K562 (cell line): ENCODE results near the gene RGL4. TPM values are rescaled to one million over a fixed set of nuclear protein-coding genes. Genes with fewer than 3 reads are reported as not detected.

Experiments
- ATAC-seq: fragments of 200-7000 bp; cut with Tn5 transposase; 3 replicates; pipeline ENCODE4 v1.9.1; 2020; ENCODE audit warnings: moderate library complexity
- BruUV-seq: library from RNA; stranded (reverse); fragments of 400-500 nt; replicated peaks from 2 replicates; lab custom pipeline; 2021; lab: Mats Ljungman, UMichigan
- CTCF ChIA-PET: fragments of 300-600 bp; formaldehyde crosslinking; extraction: SDS; loops from one replicate; lab custom pipeline; 2021; ENCODE audit warnings: low intra/inter-chr PET ratio; lab: Yijun Ruan, JAX
- POLR2A ChIA-PET: fragments of 300-600, 350-650 bp; sonication (Branson Sonifier 250); formaldehyde crosslinking; extraction: SDS; loops from one replicate; lab custom pipeline; 2021; ENCODE audit warnings: antibody characterized with exemption, inconsistent platforms; lab: Yijun Ruan, JAX
- DNase-seq, 4 experiments: peaks; one replicate each; pipeline versions ENCODE4 v3.0.0 to v3.0.0-alpha.2; 2011 to 2018; ENCODE audit warnings: low spot score in 3 of 4, mixed read lengths in 3 of 4; ENCODE audit errors: extremely low read depth in 1 of 4
- FAIRE-seq: peaks from 2 replicates; lab custom pipeline; 2011; peaks lifted over from hg19 to GRCh38; lab: Jason Lieb, UNC
- H2AFZ ChIP-seq: 2 replicates; pipeline ENCODE4 v1.6.0; 2011; ENCODE audit warnings: low read depth, low read length, control low read depth, inconsistent platforms
- H3K27ac ChIP-seq: fragments of 200-600 bp; 3 replicates; pipeline ENCODE4 v1.8.0; 2011; ENCODE audit warnings: low read depth, mild to moderate bottlenecking, control low read depth, inconsistent platforms, low read length, moderate library complexity, mixed read lengths; ENCODE audit errors: extremely low read depth
- H3K27me3 ChIP-seq, 2 experiments: fragments of 300-600 bp in 1 of 2; 2 replicates in 1 of 2; 3 replicates in 1 of 2; pipeline versions ENCODE4 v1.6.0 to v1.8.0; 2011; ENCODE audit warnings: inconsistent platforms in 2 of 2, low read length in 2 of 2, mild to moderate bottlenecking in 1 of 2, mixed read lengths in 1 of 2, moderate library complexity in 1 of 2; ENCODE audit not compliant: control insufficient read depth in 2 of 2, insufficient read depth in 2 of 2
- H3K36me3 ChIP-seq: fragments of 300-600 bp; 3 replicates; pipeline ENCODE4 v1.8.0; 2011; ENCODE audit warnings: mild to moderate bottlenecking, low read length, inconsistent platforms; ENCODE audit not compliant: control insufficient read depth, insufficient read depth
- H3K4me1 ChIP-seq, 2 experiments: fragments of 200-600 bp in 1 of 2; replicated peaks in 1 of 2; 2 replicates in 1 of 2; 3 replicates in 1 of 2; pipeline versions ENCODE4 v1.5.1 to v1.8.0; 2011; ENCODE audit warnings: inconsistent platforms in 2 of 2, low read length in 2 of 2, mild to moderate bottlenecking in 1 of 2, mixed read lengths in 1 of 2, moderate library complexity in 1 of 2; ENCODE audit not compliant: control insufficient read depth in 2 of 2, insufficient read depth in 2 of 2
- H3K4me2 ChIP-seq: 2 replicates; pipeline ENCODE4 v1.6.1; 2011; ENCODE audit warnings: low read length, control low read depth, inconsistent platforms, mixed read lengths; ENCODE audit not compliant: insufficient read depth
- H3K4me3 ChIP-seq: fragments of 200-600 bp; sonication (generic), shearing (Covaris generic); 2 replicates; pipeline ENCODE4 v1.5.1; 2016; ENCODE audit warnings: control low read depth, inconsistent platforms
- H3K79me2 ChIP-seq: fragments of 200-600 bp; 3 replicates; pipeline ENCODE4 v1.8.0; 2011; ENCODE audit warnings: low read length, inconsistent platforms; ENCODE audit not compliant: control insufficient read depth, insufficient read depth
- H3K9ac ChIP-seq, 2 experiments: 2 replicates each; pipeline versions ENCODE4 v1.6.0 to v1.6.1; 2011; ENCODE audit warnings: low read depth in 2 of 2, low read length in 2 of 2, control low read depth in 1 of 2, inconsistent platforms in 1 of 2, mild to moderate bottlenecking in 1 of 2, mixed read lengths in 1 of 2; ENCODE audit not compliant: insufficient read depth in 1 of 2
- H3K9me1 ChIP-seq: one replicate; pipeline ENCODE4 v1.6.0; 2011; ENCODE audit warnings: inconsistent platforms, mild to moderate bottlenecking, low read length, moderate library complexity; ENCODE audit not compliant: control insufficient read depth, insufficient read depth
- H3K9me3 ChIP-seq: replicated peaks from 2 replicates; pipeline ENCODE4 v1.5.1; 2011; ENCODE audit warnings: low read depth, low read length, inconsistent platforms; ENCODE audit not compliant: control insufficient read depth, insufficient read depth
- H4K20me1 ChIP-seq: replicated peaks from 2 replicates; pipeline ENCODE4 v1.6.1; 2011; ENCODE audit warnings: low read length, inconsistent platforms, mixed read lengths; ENCODE audit not compliant: control insufficient read depth, insufficient read depth
- CCNT2 ChIP-seq: IDR thresholded peaks from 2 replicates; pipeline ENCODE4 v1.6.1; 2011; ENCODE audit warnings: borderline replicate concordance, low read depth, mild to moderate bottlenecking, moderate library complexity, mixed read lengths, low read length; ENCODE audit not compliant: insufficient read length; ENCODE audit errors: extremely low read depth
- GATA2 ChIP-seq: sonication (generic); formaldehyde crosslinking; IDR thresholded peaks from 2 replicates; pipeline ENCODE4 v1.4.0; 2020; ENCODE audit warnings: mild to moderate bottlenecking, missing genetic modification reagents
- MNT ChIP-seq, 2 experiments: fragments of 450-650 bp; conservative IDR thresholded peaks; 2 replicates each; pipeline ENCODE4 v1.6.1; 2017; ENCODE audit warnings: mild to moderate bottlenecking in 2 of 2, moderate library complexity in 2 of 2
- PCBP2 ChIP-seq: fragments of 200-400 bp; formaldehyde crosslinking; IDR thresholded peaks from 2 replicates; pipeline ENCODE4 v1.6.1; 2018; ENCODE audit warnings: low read length, low read depth, mild to moderate bottlenecking, moderate library complexity; ENCODE audit not compliant: poor library complexity, severe bottlenecking
- POU5F1 ChIP-seq: fragments of 150-350 bp; IDR thresholded peaks from 2 replicates; pipeline ENCODE4 v1.6.1; 2014; ENCODE audit warnings: borderline replicate concordance, low read length, low read depth, mild to moderate bottlenecking; ENCODE audit not compliant: partially characterized antibody
- RBM25 ChIP-seq: fragments of 200-400 bp; formaldehyde crosslinking; IDR thresholded peaks from 2 replicates; pipeline ENCODE4 v1.6.1; 2018; ENCODE audit warnings: low read length, low read depth, moderate library complexity; ENCODE audit not compliant: severe bottlenecking
- RNF2 ChIP-seq: sonication (generic); IDR thresholded peaks from 2 replicates; pipeline ENCODE4 v1.6.1; 2016
- ZBTB2 ChIP-seq: fragments of 450-650 bp; IDR thresholded peaks from 2 replicates; pipeline ENCODE4 v1.6.1; 2016; ENCODE audit warnings: antibody characterized with exemption
- ZBTB26 ChIP-seq: fragments of 450-650 bp; formaldehyde crosslinking; IDR thresholded peaks from 2 replicates; pipeline ENCODE4 v1.4.0; 2022; ENCODE audit warnings: missing genetic modification characterization
- ZBTB49 ChIP-seq: sonication (generic); formaldehyde crosslinking; IDR thresholded peaks from 2 replicates; pipeline ENCODE4 v1.8.0; 2022; ENCODE audit warnings: missing genetic modification reagents, mild to moderate bottlenecking, borderline replicate concordance
- ZNF699 ChIP-seq: fragments of 250-450 bp; sonication (Bioruptor Pico); IDR thresholded peaks from 2 replicates; pipeline ENCODE4 v1.8.0; 2021; ENCODE audit warnings: mild to moderate bottlenecking, moderate library complexity; ENCODE audit not compliant: insufficient replicate concordance
- WGBS: fragments of 100-300 bp; shearing (Covaris generic); methylation state at CpG from one replicate; pipeline ENCODE4 v1.1.6; 2016; ENCODE audit warnings: low coverage, mixed read lengths; ENCODE audit not compliant: insufficient coverage; ENCODE audit errors: missing lambda C conversion rate; 5-methylcytosine and 5-hydroxymethylcytosine counted together
- in situ Hi-C: fragments of 300-500 bp; cut with MboI; formaldehyde crosslinking; loops from 4 replicates; pipeline ENCODE4 v1.15.0; 2018; ENCODE audit warnings: inconsistent platforms, mixed read lengths
- intact Hi-C: fragments of 100-400 bp; cut with micrococcal nuclease; formaldehyde crosslinking; loops from 2 replicates; pipeline ENCODE4 v1.14.2; 2022
- polyA plus RNA-seq, 8 experiments: library from polyadenylated mRNA; depleted of rRNA in 4 of 8; stranded (reverse) in 5 of 8; unstranded in 3 of 8; fragments of >200 nt; fragmentation: Nextera tagmentation in 2 of 8; fragmentation: Illumina TruSeq in 1 of 8; extraction: Ambion mirVana in 2 of 8; extraction: Trizol in 1 of 8; gene quantifications; 2 replicates each; pipeline versions ENCODE4 v1.2.1 to v1.2.3, GENCODE V29; 2011 to 2014; ENCODE audit warnings: inconsistent platforms in 1 of 8, missing spikeins in 1 of 8
- total RNA-seq, 7 experiments: library from RNA; depleted of rRNA in 6 of 7; stranded (reverse); fragments of >200 nt in 6 of 7; fragmentation: Illumina TruSeq in 2 of 7; extraction: Trizol in 2 of 7; gene quantifications; 2 replicates each; pipeline versions ENCODE4 v1.2.1 to v1.2.3, GENCODE V29; 2011 to 2021; ENCODE audit warnings: low replicate concordance in 1 of 7
- TF ChIP-seq, protein P1 (sequence below): fragments of 450-650 bp; IDR thresholded peaks from 2 replicates; pipeline ENCODE4 v1.7.1; 2018; ENCODE audit warnings: mild to moderate bottlenecking, low read depth; ENCODE audit not compliant: partially characterized antibody

RGL4 gene
- total and polyA plus RNA-seq, 9 of the 15 experiments (the other 6 are each of a cell fraction or from before 2014, with no cell fraction given) = not detected

- Histone ChIP-seq H3K4me1 (peaks cover 13% of the 10 kb centered on the region in 2 experiments; a peak in 4 of 5 replicates), H3K79me2 (no peaks in the 10 kb centered on the region)
- CTCF ChIA-PET = no interaction called here
- intact Hi-C loops = no loop called here
- no peak for TF ChIP-seq CCNT2
- no peak for TF ChIP-seq RNF2
- no peak for TF ChIP-seq MNT (conservative IDR thresholded peaks at IDR 0.05)
- no peak for TF ChIP-seq ZBTB2
- no peak for TF ChIP-seq ZNF699 (CRISPR knock-in tag)
- TF ChIP-seq POU5F1 = no peak
- no peak for TF ChIP-seq PCBP2
- TF ChIP-seq ZBTB26 = no peak
- no peak for TF ChIP-seq GATA2 (CRISPR knock-in tag)
- TF ChIP-seq RBM25 = no peak
- no peak for TF ChIP-seq ZBTB49 (CRISPR knock-in tag)
- TF ChIP-seq, protein P1, sequence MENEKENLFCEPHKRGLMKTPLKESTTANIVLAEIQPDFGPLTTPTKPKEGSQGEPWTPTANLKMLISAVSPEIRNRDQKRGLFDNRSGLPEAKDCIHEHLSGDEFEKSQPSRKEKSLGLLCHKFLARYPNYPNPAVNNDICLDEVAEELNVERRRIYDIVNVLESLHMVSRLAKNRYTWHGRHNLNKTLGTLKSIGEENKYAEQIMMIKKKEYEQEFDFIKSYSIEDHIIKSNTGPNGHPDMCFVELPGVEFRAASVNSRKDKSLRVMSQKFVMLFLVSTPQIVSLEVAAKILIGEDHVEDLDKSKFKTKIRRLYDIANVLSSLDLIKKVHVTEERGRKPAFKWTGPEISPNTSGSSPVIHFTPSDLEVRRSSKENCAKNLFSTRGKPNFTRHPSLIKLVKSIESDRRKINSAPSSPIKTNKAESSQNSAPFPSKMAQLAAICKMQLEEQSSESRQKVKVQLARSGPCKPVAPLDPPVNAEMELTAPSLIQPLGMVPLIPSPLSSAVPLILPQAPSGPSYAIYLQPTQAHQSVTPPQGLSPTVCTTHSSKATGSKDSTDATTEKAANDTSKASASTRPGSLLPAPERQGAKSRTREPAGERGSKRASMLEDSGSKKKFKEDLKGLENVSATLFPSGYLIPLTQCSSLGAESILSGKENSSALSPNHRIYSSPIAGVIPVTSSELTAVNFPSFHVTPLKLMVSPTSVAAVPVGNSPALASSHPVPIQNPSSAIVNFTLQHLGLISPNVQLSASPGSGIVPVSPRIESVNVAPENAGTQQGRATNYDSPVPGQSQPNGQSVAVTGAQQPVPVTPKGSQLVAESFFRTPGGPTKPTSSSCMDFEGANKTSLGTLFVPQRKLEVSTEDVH = no peak
- TF ChIP-seq, all 486 proteins: peak for 0
- in situ Hi-C loops = no loop called here
- no peak for FAIRE-seq
- Histone ChIP-seq H3K9ac (no peak overlapping the region), H3K9me1 (no peaks in the 10 kb centered on the region), H3K4me2 (no peak overlapping the region), H3K4me3 (no peak overlapping the region), H3K27me3 (no peaks in the 10 kb centered on the region), H3K36me3 (peaks cover 20% of the 10 kb centered on the region; the same call in 1 of the 3 replicates), H3K9me3 (no peaks in the 10 kb centered on the region), H2AFZ (no peak overlapping the region), H4K20me1 (no peaks in the 10 kb centered on the region), H3K27ac (no peak overlapping the region)
- DNase-seq = no peak
- BruUV-seq = no TSS peak
- 100% methylated on average over 4 of the region's 8 CpGs for WGBS
- POLR2A ChIA-PET = no interaction called here
- no peak for ATAC-seq
These were observed 7.3 kb upstream of the RGL4 start for GRCh38 chr22:23683545-23683944.
